GM12874 (cell line): ENCODE results near the gene ADAMTS16.

Experiments
- TF ChIP-seq, protein P1 (sequence below): IDR thresholded peaks from 2 replicates; pipeline ENCODE4 v1.5.1; 2011; ENCODE audit warnings: low read depth, mild to moderate bottlenecking, control low read depth, low read length, moderate library complexity; ENCODE audit not compliant: insufficient read depth

The ADAMTS16 gene

DNA sequence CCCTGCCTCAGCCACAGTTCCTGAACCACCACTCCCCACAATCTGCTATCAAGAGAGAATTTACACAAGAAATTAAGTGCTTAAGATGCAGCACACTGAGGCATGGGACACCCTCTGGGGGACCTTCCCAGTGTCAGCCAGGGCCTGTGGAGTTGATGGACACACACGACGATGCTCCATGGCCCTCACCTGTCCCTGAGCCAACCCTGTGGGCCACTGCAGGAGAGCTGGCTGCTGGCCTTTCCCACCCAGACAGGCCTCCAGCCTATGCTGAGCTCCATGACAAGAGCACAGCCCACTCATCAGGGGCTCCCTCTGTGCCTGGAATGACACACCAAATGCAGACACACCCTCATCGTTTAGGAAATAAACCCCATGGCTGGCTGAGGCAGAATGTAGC, 124.6 kb downstream of the ADAMTS16 start:
- TF ChIP-seq, protein P1, sequence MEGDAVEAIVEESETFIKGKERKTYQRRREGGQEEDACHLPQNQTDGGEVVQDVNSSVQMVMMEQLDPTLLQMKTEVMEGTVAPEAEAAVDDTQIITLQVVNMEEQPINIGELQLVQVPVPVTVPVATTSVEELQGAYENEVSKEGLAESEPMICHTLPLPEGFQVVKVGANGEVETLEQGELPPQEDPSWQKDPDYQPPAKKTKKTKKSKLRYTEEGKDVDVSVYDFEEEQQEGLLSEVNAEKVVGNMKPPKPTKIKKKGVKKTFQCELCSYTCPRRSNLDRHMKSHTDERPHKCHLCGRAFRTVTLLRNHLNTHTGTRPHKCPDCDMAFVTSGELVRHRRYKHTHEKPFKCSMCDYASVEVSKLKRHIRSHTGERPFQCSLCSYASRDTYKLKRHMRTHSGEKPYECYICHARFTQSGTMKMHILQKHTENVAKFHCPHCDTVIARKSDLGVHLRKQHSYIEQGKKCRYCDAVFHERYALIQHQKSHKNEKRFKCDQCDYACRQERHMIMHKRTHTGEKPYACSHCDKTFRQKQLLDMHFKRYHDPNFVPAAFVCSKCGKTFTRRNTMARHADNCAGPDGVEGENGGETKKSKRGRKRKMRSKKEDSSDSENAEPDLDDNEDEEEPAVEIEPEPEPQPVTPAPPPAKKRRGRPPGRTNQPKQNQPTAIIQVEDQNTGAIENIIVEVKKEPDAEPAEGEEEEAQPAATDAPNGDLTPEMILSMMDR, result no peak

DNA sequence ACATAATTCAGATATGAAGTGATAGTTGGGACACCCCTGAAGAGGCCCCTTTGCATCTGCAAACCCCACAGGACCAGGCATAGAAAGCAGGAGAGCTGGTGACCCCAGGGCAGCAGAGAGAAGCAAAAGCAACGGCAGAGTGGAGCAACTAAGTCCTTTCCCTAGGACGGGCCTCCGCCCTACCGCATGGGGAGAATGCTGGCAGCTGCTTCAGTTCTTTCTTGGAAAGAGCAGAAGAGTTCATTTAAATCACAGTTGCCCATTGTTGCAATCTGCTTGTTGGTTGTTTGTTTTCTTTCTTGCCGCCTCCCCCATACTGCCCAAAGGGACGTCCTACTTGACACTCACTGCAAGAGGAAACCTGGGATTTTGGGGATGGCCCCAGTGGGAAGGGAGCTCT, 126.2 kb downstream of the ADAMTS16 start:
- TF ChIP-seq, protein P1, result no peak

DNA sequence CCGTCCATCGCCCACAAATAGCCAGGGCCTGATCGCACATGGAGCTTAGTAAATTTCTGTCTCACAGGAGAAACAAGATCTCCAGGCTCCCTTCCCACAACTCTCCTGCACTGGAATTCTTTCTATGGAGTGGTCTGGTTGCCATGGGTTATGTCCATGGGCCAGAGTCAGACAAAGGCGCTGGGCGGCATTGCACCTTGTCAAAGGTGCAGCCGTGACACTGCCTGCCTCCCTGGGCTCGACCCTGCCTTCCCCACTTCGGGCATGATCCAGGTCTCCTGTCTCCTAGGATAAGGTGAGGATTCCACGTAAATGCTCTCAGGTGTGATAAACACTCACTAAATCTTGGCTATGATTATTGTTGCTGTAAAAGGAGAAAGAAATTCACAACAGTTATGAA, 130.0 kb downstream of the ADAMTS16 start:
- TF ChIP-seq, protein P1, result no peak

DNA sequence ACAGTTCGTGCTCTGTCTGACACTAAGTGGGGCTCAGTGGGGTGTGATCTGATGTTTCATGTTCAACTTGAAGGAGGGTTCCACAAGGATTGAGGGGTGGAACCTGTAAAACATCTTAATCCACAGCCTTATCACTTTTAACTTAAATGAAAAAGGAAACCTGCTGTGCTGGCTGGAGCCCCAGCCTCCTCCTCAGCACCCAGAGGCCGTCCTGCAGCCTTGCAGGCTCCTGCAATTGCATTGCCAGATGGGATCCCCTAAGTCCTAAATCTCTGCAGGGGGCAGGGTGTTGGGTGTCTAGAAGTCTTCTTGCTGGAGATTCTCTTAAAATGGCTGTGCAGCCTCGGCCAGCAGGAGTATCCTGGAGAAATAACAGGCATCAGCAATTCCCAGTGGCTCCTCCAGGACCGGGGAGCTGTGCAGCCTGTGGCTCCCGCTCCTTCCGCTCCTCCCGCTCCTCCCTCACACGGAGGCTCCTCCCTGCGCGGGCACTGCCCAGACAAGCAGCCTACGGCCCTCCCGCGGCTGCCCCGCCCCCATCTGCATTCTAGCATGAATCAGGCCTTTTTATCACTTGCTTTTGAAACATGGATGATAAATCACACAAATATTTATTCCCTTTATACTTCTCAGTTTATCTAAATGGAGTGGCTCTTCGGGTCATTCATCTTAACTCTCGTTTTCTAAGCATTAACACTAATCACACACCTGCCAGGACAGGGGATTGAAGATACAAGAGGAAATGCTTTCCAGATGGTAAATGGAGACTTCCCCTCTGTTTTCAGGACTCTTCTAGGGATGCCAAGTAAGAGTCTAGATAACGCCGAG, 131.0 kb downstream of the ADAMTS16 start:
- TF ChIP-seq, protein P1, result no peak

DNA sequence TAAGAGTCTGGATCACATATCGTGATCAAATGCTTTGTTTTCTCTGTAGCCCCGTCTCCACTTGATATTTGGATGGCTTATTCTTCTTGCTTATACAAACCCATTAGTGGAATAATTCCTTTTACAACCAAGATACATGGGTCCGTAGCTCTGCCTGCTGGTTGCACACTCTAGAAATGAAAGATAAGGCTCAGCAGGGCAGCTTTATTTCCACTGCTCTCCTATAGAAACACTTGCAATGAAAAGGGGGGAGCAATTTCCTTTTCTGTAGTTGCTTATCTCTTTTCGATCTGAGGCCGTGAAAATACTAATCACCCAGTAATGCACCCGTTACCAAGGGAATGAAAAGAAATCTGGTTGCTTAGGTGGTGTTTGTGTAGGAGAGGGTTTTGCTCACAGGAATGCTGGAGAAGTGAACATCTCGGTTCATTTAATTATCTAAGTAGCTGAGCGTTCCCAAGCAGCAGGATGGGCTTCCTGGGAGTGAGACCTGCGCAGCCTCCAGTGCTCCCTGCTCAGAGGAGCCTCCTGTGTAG, 131.7 kb downstream of the ADAMTS16 start:
- TF ChIP-seq, protein P1, result no peak

DNA sequence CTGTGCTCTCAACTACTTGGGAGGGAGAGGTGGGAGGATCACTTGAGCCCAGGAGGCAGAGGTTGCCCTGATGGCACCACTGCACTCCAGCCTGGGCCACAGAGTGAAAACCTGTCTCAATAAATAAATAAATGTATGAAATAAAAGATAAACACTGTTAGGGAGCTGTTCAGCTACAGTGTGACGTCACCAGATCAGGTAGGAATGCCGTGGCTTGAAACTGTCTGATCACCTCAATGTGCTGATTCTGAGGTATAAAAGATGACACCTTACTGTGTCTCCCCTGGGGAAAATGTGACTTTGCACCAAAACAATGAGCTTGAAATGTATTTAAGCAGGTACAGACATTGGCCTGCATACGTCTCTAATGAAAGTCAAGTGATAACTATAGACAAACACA, 133.3 kb downstream of the ADAMTS16 start:
- TF ChIP-seq, protein P1, result no peak

DNA sequence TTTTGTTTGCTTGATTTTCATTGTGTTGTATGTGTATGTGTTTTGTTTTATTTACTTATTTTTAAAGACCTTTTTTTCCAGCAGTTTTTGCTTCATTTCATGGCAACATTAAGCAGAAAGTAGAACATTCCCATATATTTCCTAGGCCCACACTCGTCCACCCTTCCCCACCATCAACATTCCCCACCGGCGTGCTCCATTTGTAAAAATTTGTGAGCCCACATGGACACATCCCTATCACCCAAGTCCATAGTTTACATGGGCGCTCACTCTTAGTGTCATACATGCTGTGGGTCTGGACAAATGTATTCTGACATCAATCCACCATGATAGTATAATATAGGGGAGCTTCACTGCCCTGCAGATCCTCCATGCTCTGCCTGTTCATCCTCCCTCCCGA, 133.8 kb downstream of the ADAMTS16 start:
- TF ChIP-seq, protein P1, result no peak
